GM12865 (cell line): ENCODE measurements around the gene SMIM1.

ENCODE experiments used
- DNase-seq: peaks from one replicate; pipeline ENCODE4 v3.0.0; 2010; ENCODE audit warnings: low read depth
- H3K4me3 ChIP-seq: 2 replicates; pipeline ENCODE4 v1.5.1; 2011; ENCODE audit warnings: mild to moderate bottlenecking, low read depth, low read length, control low read depth
- CTCF ChIP-seq: IDR thresholded peaks from 2 replicates; pipeline ENCODE4 v1.5.1; 2011; ENCODE audit warnings: low read length, control low read depth, low read depth, inconsistent platforms; ENCODE audit not compliant: insufficient read depth; ENCODE audit errors: missing control alignments

SMIM1 gene

DNA sequence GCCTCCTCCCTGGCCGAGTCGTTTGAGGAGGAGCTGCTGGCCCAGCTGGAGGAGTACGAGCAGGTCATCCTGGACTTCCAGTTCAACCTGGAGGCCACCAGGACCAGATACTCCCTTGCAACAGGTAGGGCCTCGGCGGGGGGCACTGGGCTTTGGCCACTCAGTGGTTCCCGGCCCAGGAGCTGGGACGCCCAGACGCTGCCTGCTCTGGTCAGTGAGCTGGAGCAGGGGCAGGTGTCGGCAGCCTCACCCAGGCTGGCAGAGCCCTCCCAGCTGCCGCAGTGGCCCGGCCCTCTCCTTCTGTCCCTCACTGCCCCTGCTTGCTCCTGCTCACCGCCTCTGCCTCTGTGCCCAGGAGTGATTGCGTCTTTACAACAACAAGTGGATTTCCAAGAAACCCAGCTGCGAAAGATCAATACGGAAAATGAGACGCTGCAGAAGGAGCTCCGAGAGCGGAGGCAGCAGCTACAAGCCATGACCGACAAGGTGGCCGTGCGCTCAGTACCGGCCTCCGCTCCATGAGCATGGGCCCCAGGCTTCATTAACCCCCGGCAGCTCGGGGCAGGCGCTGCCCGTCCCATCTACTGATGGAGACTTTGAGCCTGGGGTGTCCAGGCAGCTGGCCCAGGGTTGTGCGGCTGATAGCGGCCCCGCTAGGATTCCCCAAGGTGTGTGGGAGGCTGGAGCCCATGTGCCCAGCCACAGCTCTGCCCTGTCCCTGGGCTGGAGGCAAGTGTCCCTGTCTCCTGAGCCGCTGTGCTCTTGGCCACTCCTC, 9.0 kb upstream of the SMIM1 start:
- DNase-seq, result no peak
- no peak overlapping the region for H3K4me3 ChIP-seq
- TF ChIP-seq CTCF, result no peak

- no peak for TF ChIP-seq CTCF
- H3K4me3 ChIP-seq, result no peak overlapping the region
- no peak for DNase-seq
Observed at GRCh38 chr1:3767328-3767925, 5.1 kb upstream of the SMIM1 start.

GRCh38 chr1:3768811-3769390, 3.6 kb upstream of the SMIM1 start:
- TF ChIP-seq CTCF, result no peak
- no peak for DNase-seq
- H3K4me3 ChIP-seq, result no peak overlapping the region

- H3K4me3 ChIP-seq, result no peak overlapping the region
- TF ChIP-seq CTCF, result no peak
- DNase-seq, result no peak
Observed at GRCh38 chr1:3770047-3770765, 2.3 kb upstream of the SMIM1 start.

- no peak for TF ChIP-seq CTCF
- peak overlapping the region; percentile 64 for H3K4me3 ChIP-seq
- no peak for DNase-seq
Observed at GRCh38 chr1:3771108-3772026, 1.2 kb upstream of the SMIM1 start.
